GM21528 (cell line): ENCODE data around the gene PLCB2.

Experiments used
- ATAC-seq: cut with Tn5 transposase; IDR thresholded peaks from one replicate; pipeline ENCODE4 v1.9.1; 2021; ENCODE audit warnings: mild to moderate bottlenecking, moderate library complexity; ENCODE audit not compliant: unreplicated experiment, low FRiP score

Gene PLCB2

DNA sequence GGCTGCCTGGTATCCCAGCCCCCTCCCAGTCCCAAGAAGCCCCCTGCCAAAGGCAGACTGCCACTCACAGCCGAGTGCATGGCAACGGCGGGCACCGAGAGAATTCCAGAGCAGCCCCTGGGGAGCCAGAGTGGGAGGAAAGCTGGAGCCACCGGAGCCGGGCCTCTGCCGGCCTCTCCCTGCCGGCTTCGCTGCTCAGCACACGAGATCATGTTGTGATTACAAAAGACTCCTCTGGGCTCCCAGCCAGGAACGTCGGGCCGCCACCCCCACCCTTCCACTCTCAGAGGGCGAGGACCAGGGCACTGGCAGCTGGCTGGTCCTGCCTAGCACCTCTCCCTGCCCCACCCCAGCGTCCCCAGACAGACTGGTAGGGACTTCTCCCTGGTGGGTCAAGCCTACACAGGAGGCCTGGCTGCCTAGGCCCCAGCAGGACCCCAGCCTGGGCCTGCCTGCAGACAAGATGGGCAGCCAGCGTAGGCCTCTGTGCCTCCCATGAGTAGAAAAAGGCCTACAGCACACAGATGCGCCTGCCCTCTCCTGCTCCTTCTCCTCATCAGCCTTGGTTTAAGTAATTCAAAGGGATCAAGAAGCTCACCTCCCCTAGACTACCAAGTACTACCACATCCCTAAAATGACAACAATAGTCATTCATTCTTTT lies 33.1 kb upstream of the PLCB2 start, which contains the start of gene CCDC9B:
TSS of gene CCDC9B (minus strand) at position 200 of the 661 bp plus-strand sequence. CDS start at position 80, 120 bp downstream.
- ATAC-seq: no peak

DNA sequence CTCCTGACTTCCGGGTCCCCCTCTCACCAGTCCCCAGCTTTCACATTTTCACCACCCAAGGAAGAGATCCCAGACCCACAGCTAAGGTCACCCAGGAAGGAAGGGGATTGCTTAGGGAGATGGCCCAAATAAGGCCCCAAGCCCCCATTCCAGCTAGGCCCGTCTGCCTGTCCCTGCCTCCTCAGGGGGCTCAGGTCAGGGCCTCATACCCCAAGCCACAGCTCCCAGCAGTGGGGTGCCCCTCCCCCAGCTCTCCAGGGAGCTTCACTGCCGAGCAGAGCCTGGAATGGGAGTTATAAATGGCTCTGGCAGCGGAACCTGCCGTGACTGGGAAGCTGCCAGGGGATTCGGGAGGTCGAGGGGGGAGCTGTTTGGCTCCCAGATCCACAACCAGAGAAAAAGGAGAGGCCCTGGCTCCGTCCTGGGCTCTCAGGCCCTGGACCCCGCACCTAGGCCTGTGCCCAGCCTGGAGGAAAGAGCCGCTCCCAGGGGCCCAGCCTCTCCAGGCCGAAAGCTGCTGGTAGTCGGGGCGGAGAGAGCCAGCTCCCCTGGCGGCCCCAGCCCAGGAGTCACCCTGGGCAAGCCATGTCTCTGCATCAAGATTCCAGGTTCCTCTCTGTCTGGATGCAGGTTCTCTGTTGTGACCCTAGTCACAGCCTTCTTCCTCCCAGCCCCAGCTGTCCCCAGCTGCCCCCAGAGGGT lies 32.5 kb upstream of the PLCB2 start:
- no peak for ATAC-seq

DNA sequence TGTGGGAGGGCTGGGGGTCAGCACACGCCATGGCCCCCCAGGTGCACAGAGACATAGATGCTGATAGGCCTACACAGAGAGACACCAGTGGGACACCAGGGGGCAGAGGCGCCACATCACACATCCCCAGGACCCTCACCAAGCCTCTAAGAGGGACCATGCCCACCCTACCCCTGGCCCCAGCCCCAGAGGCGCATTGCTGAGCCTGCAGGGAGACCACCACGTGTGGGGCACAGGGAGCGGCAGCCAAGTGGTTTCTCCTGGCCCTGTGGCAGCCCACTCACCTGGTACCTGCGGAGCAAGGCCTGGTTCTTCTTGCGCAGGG lies 31.8 kb upstream of the PLCB2 start:
- no peak for ATAC-seq

DNA sequence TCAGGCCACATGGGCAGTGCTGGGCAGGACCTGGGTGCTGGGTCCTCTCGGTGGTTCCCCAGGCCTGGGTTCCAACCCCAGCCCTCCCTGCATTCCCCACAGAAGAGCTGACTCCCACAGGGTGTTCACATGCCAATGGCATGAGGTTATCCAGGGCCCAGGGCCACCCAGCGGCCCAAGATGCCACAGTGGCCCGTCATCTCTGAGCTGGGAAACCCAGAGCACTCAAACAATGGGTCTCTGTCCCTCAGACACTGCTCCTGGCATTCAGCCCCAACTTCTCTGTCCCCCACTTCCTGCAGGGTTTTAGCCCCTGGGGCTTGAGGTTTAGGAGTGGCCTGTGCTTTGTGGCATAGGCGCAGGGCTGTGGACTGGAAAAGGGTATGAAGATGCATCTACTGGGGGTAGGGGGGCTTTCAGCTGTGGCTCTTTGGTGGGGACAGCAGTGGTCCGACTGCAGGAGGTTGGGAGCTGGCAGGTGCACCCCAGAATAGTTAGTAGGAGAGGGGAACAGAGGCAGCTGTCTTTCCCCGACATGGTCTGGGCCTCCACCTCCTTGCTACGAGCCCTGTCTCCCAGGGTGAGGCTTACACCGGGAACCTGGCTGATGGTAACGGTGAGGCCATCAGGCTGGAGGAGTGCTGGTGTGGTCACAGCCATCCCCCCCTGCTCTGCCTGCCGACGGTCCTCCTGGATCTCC lies 31.3 kb upstream of the PLCB2 start:
- ATAC-seq: no peak

DNA sequence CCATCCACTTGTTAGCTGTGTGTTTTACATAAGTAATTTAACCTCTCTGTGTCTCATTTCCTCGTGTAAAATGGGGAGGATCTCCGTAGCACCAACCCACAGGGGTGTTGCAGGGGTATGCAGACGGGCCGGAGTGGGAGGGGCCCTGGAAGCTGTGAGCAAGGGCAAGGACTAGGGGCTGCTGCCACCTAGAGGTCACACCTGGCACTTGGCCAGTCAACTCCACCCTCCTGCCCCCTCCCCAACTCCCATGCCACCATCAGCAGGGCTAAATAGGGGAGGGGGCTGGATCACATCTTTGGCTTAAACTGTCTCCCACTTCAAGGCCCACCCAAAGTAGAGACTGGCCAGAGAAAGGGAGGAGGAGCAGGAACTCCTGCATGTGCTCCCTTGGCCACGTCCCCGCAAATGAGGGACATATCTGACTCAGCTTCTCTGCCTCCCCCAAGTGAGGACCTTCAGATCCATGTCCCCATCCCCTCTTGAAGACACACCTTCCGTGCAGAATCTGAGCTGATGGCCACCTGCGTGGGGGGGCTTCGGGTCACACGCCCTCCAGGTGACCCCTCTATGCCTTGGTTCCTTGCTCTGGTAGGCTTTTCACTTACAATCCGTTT lies 30.4 kb upstream of the PLCB2 start:
- ATAC-seq: no peak

DNA sequence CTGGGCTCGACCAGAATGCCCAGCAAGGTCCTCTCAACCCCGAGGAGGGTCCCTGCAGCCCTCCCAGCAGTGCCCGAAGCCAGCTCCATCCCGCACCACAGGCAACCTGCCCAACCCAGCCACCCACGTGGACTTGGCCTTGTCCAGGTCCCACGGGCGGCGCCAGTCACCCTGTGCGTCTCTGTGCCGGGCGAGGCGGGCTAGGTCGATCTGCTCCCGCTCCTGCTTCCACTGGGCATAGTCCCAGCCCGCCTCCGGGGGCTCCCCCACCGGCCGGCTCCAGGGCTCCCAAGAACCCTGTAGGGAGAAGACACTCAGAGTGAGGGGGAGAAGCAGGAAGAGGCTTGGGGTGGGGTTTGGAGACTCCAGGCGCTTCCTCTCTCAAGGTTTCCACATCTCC lies 29.9 kb upstream of the PLCB2 start:
- ATAC-seq: no peak

DNA sequence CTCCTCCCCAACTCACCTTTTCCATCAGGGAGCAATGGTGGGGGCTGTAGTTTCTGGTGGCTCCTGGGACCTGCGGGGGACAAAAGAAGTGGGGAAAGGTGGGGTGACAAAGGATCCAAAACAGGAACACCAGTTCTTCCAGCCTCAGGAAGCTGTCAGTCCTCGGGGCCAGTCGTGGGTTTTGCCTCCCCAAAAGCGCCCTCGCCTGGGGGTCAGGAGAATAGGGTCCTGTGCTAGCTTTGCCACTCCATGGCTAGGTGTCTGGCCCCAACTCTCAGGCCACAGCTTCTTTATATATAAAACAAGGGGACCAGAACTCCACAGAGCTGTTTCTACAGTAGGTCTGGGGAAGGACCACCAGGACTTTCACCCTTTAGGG lies 29.0 kb upstream of the PLCB2 start:
- ATAC-seq: no peak

DNA sequence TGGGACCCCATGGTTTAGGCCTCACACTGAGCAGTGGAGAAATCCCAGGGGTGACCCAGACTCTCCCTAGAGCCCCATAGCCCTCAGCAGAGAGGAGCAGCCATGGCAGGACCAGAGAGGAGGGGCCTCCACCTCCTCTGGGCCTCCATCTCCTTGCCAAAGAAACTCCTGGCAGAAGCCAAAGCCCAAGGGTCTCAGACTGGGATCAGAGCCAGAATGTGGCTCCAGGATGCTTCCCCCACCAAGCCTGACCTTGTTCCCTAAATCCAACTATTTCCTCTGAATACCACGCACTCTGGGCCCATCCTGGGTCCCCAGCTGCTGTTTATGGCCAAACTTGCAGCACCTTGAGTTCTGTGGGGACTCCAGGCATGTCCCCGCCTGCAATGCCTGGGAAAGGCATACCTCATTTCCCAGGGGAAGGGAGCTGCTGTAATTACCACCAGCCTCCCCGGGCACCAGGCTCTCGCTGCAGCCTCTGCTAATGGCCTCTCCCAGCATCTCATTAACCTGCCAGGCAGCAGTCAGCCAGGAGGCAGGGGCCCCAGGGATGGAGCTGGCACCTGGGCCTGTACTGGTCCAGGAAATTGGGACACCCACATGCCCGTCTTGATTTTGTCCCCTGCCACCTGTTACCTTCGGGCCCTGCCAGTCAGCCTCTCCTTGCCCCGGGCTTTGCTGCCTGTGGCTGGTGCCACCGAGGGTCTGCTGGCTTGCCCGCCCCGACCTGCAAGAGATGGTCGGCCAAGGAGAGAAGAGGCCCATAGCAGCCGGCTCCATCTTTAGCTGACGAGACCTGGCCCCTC lies 28.4 kb upstream of the PLCB2 start:
- ATAC-seq: no peak

DNA sequence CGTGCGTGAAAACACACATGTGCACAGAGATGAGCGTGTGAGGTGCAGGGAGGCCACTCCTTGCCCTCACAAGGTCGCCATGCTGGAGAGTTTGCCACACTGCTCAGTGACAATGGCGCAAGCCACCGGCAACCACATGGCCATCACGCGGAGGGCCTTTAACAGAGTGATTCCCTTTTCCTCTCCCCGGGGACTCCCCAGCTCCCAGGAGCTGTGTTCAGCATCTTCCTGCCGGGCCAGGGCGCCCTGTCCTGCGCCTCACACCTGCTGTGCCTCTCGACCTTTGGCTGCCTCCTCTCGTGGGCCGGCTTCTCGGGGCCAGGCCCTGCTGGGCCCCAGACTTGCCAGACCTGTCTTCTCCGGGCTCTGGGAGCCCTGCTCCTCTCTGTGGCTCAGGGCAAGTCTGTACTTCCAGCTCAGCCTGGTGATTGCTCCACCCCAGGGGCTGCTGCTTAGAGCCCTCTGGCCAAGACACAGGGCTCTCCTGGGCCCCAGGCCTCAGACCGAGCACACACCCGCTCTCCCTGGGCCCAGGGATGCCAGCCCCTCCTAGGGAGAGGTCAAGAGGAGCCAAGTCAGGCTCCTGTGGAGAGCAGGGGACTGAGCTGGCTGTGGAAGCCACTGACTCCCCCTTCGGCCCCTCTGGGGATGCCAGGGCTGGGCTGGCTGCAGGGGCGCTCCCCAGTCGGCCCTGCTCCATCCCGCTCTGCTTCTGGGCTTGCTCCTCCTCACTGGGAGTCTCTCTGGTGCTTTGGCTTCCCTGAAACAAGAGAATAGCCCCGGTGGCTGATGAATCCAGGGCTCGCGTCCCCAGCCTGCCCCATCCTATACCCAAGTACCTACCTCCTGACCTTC lies 27.4 kb upstream of the PLCB2 start:
- ATAC-seq: no peak

DNA sequence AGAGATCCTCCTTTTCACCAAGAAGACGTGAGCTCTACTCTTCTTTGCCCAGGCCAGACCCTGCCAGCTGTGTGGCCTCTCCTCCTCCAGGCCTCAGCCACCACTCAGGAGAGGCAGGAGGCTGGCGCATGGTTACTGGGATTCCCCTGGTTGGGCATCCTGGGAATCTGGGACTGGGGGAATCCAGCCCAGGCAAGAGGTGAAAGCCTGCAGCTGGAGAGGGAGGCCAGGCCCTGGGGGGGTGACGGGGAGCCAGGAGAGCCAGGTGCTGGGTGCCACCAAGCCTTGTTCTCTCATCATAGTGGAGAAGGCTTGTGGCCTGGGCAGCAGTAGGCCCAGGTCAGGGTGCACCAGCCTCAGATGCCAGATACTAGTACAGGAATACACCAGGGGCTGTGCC lies 26.8 kb upstream of the PLCB2 start:
- no peak for ATAC-seq

DNA sequence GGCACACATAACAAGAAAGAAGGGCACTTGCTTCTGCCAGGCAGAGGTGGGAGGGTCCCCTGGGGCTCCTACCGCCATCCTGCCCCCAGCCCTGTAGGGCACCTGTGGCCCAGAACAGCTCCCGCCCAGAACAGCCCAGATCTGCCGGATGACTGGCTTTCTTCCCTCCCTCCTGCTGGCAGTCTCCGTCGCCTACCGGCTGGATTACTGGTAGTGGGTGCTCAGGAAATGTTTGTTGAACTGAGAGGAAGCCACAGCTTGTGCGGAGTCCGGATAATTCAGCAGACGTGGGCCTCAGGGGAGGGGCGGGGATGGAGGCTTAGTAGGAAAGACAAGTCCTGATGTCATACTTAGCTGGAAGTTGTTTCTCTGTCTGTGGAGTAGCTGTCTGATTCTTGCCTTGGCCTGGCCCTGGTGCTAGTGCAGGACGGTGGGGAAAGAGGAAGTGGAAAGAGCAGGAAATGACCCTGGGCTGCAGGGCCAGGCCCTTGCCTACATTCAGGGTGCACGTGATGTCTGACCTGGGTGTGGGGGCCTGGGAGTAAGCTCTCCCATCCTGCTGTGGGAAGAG lies 26.3 kb upstream of the PLCB2 start:
- ATAC-seq: no peak

DNA sequence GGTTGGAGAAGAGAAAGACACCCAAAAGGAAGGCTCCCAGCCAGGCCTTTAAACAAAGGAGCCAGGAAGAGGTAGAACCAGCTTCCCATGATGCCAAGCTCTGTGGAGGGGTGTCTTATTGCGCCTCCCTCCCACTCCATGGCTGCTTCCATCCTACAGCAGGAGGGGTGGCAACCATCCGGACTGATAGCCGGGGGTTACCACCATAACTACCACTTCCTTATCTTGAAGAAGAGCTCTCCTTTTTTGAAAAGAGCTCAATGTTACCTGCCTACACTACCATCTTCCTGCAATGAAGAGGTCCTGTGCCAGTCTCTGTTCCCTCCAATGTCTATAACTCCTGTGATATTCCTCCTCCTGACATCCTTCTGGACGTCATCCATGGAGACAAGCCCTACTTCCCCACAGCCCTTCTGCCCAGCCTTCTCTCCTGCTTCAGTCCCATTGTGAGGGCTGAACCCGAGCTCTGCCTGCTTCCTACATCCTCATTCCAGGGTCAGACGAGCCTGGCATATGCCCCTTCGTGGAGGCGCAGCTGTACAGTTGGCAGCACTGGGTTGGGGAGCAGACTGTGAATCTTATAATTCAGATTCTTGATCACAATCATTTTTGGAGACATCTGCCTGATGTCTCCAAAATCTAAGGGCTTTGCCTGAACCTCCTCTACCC lies 24.5 kb upstream of the PLCB2 start:
- ATAC-seq: no peak

DNA sequence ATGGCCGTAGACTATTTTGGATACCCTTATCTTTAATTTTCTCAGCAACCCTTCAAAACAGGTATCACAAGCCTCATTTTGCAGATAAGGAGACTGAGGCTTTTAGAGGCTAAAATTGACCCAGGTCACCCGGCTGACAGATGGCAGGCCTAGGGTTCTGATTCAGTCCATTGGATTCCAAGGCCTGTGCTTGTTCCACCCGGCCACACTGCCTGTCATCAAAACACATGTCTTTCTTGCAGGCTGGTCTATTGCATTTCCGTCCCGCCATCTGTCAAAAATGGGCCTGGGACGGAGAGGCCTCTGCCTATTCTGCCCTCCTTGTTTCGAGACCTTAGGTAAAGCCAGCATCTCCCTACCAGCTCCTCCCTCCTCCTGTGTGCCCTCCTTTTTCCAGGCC lies 23.9 kb upstream of the PLCB2 start:
- no peak for ATAC-seq

DNA sequence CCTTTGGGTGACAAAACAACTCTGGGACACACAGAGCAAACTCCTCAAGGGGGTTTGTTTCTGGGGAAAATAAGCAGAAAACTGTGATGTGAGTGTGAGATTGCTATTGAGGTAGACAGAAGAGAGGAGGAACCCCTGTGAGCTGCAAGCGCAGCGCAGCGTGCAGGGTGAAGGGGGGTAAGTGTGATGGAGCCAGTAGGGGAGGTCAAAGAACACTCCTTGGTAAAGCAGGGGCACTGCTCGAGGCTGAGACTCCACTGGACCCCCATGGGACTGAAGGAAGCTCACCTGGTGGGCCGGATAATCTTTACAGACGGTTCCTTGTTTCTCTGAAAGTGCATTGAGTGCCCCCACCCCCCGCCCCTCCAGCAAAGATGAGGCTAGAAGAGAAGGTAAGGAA lies 23.3 kb upstream of the PLCB2 start:
- ATAC-seq: no peak

DNA sequence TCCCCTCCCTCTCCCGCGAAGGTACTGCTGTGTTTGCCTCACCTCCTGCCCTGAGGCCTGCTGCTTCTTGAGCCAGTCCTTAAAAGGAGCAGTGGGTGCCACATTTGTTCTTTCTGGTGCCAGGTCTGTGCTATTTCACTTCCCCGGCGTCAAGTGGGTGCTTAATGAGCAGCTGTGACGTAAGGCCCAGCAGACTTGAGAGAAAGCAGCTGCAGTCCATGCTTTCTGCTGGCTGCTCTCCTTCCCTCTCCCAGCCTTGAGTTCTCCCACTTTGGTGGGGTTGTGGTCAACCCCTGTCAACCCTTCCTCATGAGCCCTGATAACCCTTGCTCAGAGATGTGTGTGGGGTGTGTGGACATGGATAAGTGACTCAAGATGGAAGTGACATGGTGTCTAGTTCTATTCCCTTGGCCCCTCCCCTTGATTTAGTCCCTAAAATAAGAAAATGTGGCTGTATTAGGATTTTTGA lies 22.7 kb upstream of the PLCB2 start:
- no peak for ATAC-seq

DNA sequence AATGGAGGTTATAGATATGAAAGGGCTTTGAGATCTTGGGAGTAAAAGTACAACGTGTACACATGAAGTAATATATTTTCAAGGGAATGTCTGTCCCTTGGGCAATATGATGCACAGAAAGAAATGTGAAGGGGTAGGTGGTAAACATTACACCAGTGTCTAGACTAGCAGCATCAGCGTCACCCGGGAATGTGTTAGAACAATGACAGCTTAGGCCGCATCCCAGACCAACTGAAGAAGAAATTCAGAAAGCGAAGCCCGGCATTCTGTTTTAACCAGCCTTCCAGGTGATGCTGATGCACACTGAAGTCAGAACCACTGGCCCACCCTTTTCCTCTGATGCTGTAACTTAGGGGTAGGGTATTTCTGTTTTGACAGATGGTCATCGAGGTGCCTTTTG lies 22.1 kb upstream of the PLCB2 start:
- no peak for ATAC-seq

DNA sequence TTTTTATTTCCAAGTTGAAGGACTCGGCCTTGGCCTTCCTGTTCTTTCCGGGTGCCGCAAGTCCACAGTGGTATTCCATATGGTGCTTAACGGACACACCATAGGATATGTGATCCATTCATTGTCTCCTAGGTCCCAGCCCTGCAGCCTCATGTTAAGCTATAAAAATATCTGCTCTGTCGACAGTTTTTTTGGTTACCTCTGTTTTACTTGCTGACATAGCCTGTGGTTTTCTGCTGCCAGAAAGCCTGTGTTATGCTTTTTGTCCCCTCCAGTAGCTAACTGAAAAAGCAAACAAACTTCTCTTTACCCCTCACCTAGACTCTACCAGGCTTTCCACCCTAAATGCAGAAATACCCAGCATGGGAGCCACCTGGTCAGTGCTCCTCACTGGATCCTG lies 21.0 kb upstream of the PLCB2 start:
- no peak for ATAC-seq

DNA sequence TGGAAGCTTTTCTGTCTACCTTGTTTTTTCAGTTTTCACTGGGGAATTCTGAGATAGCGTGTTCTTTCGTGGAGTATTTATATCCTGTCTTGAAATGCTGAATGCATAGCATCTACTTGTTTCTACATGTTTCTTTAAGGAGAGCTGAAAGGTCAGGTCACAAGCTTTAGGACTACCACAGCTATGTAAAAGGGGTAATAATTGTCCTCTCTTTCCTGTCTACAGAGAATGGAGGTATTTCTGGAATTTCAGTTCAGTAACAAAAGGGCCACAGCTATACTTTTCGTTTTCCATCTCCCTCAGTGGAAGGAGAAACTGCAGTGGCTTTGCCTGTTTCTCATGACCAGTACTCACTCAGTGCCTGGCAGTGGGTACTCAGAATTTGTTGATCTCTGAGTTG lies 20.4 kb upstream of the PLCB2 start:
- no peak for ATAC-seq

DNA sequence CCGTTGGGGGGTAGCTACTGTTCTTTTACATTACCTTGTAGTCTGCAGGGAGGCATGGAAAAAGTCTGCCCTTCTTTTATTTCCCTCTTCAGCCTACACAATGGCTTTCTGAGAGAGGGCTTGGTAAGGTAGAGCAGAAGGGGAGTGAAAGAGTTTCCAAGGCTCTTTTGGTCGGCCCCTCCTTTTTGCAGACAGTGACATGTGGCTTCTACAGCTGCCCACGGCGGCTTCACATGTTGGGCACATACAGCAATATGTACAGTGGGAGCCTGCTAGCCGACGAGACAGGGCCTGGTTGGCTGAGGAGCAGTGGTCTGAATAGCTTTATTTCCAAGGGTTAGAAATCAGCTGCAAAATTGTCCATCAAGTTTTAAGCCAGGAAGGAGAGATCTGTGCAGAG lies 19.7 kb upstream of the PLCB2 start:
- ATAC-seq: no peak
